Activated T-helper 2 cell treated with anti-CD3 and anti-CD28 coated beads, Interferon-gamma antibody, Interleukin-2, Interleukin-4, amounts not matched to agents 10 μg/mL and 5 μg/mL and 100 μg/mL, durations not matched to agents 14 hours and 24 hours and 36 hours (primary cell): ENCODE results near the gene KAZN. TPM values are rescaled to one million over a fixed set of nuclear protein-coding genes. Genes with fewer than 3 reads are reported as not detected.

ENCODE experiments used
- DNase-seq: peaks from one replicate; pipeline ENCODE4 v3.0.0; 2021; ENCODE audit warnings: low spot score
- H3K27ac Mint-ChIP-seq: one replicate; pipeline ENCODE4 v1.8.0; 2021; ENCODE audit warnings: mixed read lengths
- H3K27me3 Mint-ChIP-seq: one replicate; pipeline ENCODE4 v1.8.0; 2021; ENCODE audit warnings: low read depth, mixed read lengths
- H3K36me3 Mint-ChIP-seq: one replicate; pipeline ENCODE4 v1.8.0; 2021; ENCODE audit warnings: low read depth, mixed read lengths
- H3K4me1 Mint-ChIP-seq: one replicate; pipeline ENCODE4 v1.8.0; 2021; ENCODE audit warnings: low read depth, mixed read lengths
- H3K4me3 Mint-ChIP-seq: one replicate; pipeline ENCODE4 v1.8.0; 2021; ENCODE audit warnings: low read depth, mild to moderate bottlenecking, moderate library complexity, mixed read lengths
- H3K9me3 Mint-ChIP-seq: one replicate; pipeline ENCODE4 v1.8.0; 2021; ENCODE audit warnings: mixed read lengths
- intact Hi-C: fragments of 100-400 bp; cut with micrococcal nuclease; formaldehyde crosslinking; loops from one replicate; pipeline ENCODE4 v1.15.1; 2023
- total RNA-seq: library from RNA; stranded (reverse); gene quantifications from 2 replicates; pipeline ENCODE4 v1.2.3, GENCODE V29; 2022

The KAZN gene
- total RNA-seq, 1 donor from 2014 or later, result 0.68 TPM

GRCh38 chr1:14608308-14608707, 9.8 kb downstream of the KAZN start:
- intact Hi-C loops, result no loop called here
- no peaks in the 10 kb centered on the region for H3K27me3 Mint-ChIP-seq
- no peaks in the 10 kb centered on the region for H3K4me1 Mint-ChIP-seq
- no peak overlapping the region for H3K27ac Mint-ChIP-seq
- no peak for DNase-seq
- no peaks in the 10 kb centered on the region for H3K36me3 Mint-ChIP-seq
- H3K4me3 Mint-ChIP-seq, result no peak overlapping the region
- H3K9me3 Mint-ChIP-seq, result no peaks in the 10 kb centered on the region

GRCh38 chr1:14610761-14611160, 12.3 kb downstream of the KAZN start:
- H3K9me3 Mint-ChIP-seq, result no peaks in the 10 kb centered on the region
- H3K36me3 Mint-ChIP-seq, result no peaks in the 10 kb centered on the region
- intact Hi-C loops, result no loop called here
- no peak for DNase-seq
- H3K27ac Mint-ChIP-seq, result no peak overlapping the region
- H3K4me3 Mint-ChIP-seq, result no peak overlapping the region
- no peaks in the 10 kb centered on the region for H3K27me3 Mint-ChIP-seq
- H3K4me1 Mint-ChIP-seq, result no peaks in the 10 kb centered on the region

GRCh38 chr1:14611792-14612191, 13.3 kb downstream of the KAZN start:
- Mint-ChIP-seq H3K36me3 (no peaks in the 10 kb centered on the region), H3K4me1 (no peaks in the 10 kb centered on the region), H3K27me3 (no peaks in the 10 kb centered on the region), H3K4me3 (no peak overlapping the region), H3K9me3 (no peaks in the 10 kb centered on the region), H3K27ac (no peak overlapping the region)
- no peak for DNase-seq
- intact Hi-C loops, result no loop called here

- no peak overlapping the region for H3K4me3 Mint-ChIP-seq
- no peaks in the 10 kb centered on the region for H3K4me1 Mint-ChIP-seq
- H3K9me3 Mint-ChIP-seq, result no peaks in the 10 kb centered on the region
- intact Hi-C loops, result no loop called here
- H3K27ac Mint-ChIP-seq, result no peak overlapping the region
- no peak for DNase-seq
- no peaks in the 10 kb centered on the region for H3K36me3 Mint-ChIP-seq
- H3K27me3 Mint-ChIP-seq, result no peaks in the 10 kb centered on the region
Measured at GRCh38 chr1:14612256-14612655, 13.8 kb downstream of the KAZN start.

GRCh38 chr1:14613926-14614325, 15.4 kb downstream of the KAZN start:
- Mint-ChIP-seq H3K9me3 (peaks cover 3% of the 10 kb centered on the region), H3K4me1 (no peaks in the 10 kb centered on the region), H3K4me3 (no peak overlapping the region), H3K36me3 (no peaks in the 10 kb centered on the region), H3K27me3 (no peaks in the 10 kb centered on the region), H3K27ac (no peak overlapping the region)
- no peak for DNase-seq
- intact Hi-C loops, result no loop called here

GRCh38 chr1:14614341-14614740, 15.9 kb downstream of the KAZN start:
- Mint-ChIP-seq H3K27ac (no peak overlapping the region), H3K4me3 (no peak overlapping the region), H3K4me1 (no peaks in the 10 kb centered on the region), H3K27me3 (no peaks in the 10 kb centered on the region), H3K36me3 (no peaks in the 10 kb centered on the region), H3K9me3 (peaks cover 3% of the 10 kb centered on the region)
- intact Hi-C loops, result no loop called here
- no peak for DNase-seq

- Mint-ChIP-seq H3K27me3 (no peaks in the 10 kb centered on the region), H3K9me3 (peaks cover 8% of the 10 kb centered on the region), H3K4me3 (no peak overlapping the region), H3K27ac (no peak overlapping the region), H3K4me1 (no peaks in the 10 kb centered on the region), H3K36me3 (no peaks in the 10 kb centered on the region)
- intact Hi-C loops, result no loop called here
- DNase-seq, result no peak
Measured at GRCh38 chr1:14615549-14616218, 17.2 kb downstream of the KAZN start.

- intact Hi-C loops, result no loop called here
- peaks cover 8% of the 10 kb centered on the region for H3K9me3 Mint-ChIP-seq
- no peak overlapping the region for H3K27ac Mint-ChIP-seq
- no peak overlapping the region for H3K4me3 Mint-ChIP-seq
- no peaks in the 10 kb centered on the region for H3K4me1 Mint-ChIP-seq
- no peaks in the 10 kb centered on the region for H3K27me3 Mint-ChIP-seq
- no peak for DNase-seq
- no peaks in the 10 kb centered on the region for H3K36me3 Mint-ChIP-seq
Measured at GRCh38 chr1:14616632-14617396, 18.3 kb downstream of the KAZN start.

- H3K4me3 Mint-ChIP-seq, result no peak overlapping the region
- H3K9me3 Mint-ChIP-seq, result peaks cover 10% of the 10 kb centered on the region
- no peak overlapping the region for H3K27ac Mint-ChIP-seq
- intact Hi-C loops, result no loop called here
- no peak for DNase-seq
- H3K27me3 Mint-ChIP-seq, result no peaks in the 10 kb centered on the region
- no peaks in the 10 kb centered on the region for H3K4me1 Mint-ChIP-seq
- no peaks in the 10 kb centered on the region for H3K36me3 Mint-ChIP-seq
Measured at GRCh38 chr1:14617791-14618190, 19.3 kb downstream of the KAZN start.

GRCh38 chr1:14620941-14621340, 22.5 kb downstream of the KAZN start:
- Mint-ChIP-seq H3K4me3 (no peak overlapping the region), H3K27me3 (no peaks in the 10 kb centered on the region), H3K36me3 (no peaks in the 10 kb centered on the region), H3K4me1 (no peaks in the 10 kb centered on the region), H3K27ac (no peak overlapping the region), H3K9me3 (peaks cover 18% of the 10 kb centered on the region)
- intact Hi-C loops, result no loop called here
- DNase-seq, result no peak

- no peaks in the 10 kb centered on the region for H3K36me3 Mint-ChIP-seq
- intact Hi-C loops, result no loop called here
- H3K27me3 Mint-ChIP-seq, result no peaks in the 10 kb centered on the region
- H3K4me3 Mint-ChIP-seq, result no peak overlapping the region
- no peak for DNase-seq
- H3K4me1 Mint-ChIP-seq, result no peaks in the 10 kb centered on the region
- no peak overlapping the region for H3K27ac Mint-ChIP-seq
- H3K9me3 Mint-ChIP-seq, result peaks cover 18% of the 10 kb centered on the region
Measured at GRCh38 chr1:14623090-14623489, 24.6 kb downstream of the KAZN start.

GRCh38 chr1:14624941-14625340, 26.5 kb downstream of the KAZN start:
- Mint-ChIP-seq H3K9me3 (peaks cover 11% of the 10 kb centered on the region), H3K27me3 (no peaks in the 10 kb centered on the region), H3K36me3 (no peaks in the 10 kb centered on the region), H3K27ac (no peak overlapping the region), H3K4me1 (no peaks in the 10 kb centered on the region), H3K4me3 (no peak overlapping the region)
- no peak for DNase-seq
- intact Hi-C loops, result no loop called here

- Mint-ChIP-seq H3K36me3 (no peaks in the 10 kb centered on the region), H3K4me1 (no peaks in the 10 kb centered on the region), H3K9me3 (peaks cover 11% of the 10 kb centered on the region), H3K27ac (no peak overlapping the region), H3K27me3 (no peaks in the 10 kb centered on the region), H3K4me3 (no peak overlapping the region)
- DNase-seq, result no peak
- intact Hi-C loops, result no loop called here
Measured at GRCh38 chr1:14625572-14625971, 27.1 kb downstream of the KAZN start.
